Measurements from ENCODE around the gene TXNDC11.

Gene TXNDC11

DNA sequence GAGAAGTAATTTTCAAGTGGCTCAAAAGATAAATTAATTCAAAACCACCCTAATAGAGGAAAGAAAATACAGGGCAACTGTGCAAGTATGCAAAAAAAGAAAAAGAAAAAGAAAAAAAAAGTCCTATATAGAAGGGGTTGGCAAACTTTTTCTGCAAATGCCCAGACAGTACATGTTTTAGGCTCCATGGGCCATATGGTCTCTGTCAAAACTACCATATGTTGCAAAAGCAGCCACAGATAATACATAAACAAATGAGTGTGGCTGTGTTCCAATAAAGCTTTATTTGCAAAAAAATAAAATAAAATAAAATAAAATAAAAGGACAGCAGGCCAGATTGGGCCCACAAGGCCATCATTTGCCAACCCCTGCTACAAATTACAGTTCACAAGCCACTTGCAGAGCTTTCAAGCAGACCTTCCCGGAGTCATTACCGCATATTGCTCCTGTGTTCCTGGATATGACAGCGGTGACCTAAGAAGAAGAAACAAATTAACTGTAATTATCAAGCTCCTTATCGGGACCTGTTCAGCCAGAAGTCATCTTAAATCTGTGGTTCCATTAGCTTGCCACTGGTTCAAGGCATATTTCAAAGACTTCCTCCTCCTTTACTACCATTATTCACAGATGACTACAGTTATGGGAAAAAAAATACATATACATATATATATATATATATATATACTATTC, 38.5 kb upstream of the TXNDC11 start:
- TF ChIP-seq PAX5 (IDR thresholded peaks at IDR 0.05; ENCODE audit: insufficient read depth, low read length, severe bottlenecking) (no peak), POLR2A (IDR thresholded peaks at IDR 0.05; ENCODE audit: low read depth, low read length) (no peak), SPI1 (IDR thresholded peaks at IDR 0.05; ENCODE audit: low read depth, low read length) (no peak), TAF1 (IDR thresholded peaks at IDR 0.05; ENCODE audit: low read depth, low read length) (no peak), POLR2AphosphoS5 (IDR thresholded peaks at IDR 0.05; ENCODE audit: low read depth, low read length) (no peak), POU2F2 (IDR thresholded peaks at IDR 0.05; ENCODE audit: low read depth, low read length) (no peak)
- FAIRE-seq (no peak), DNase-seq (ENCODE audit: insufficient read length, low spot score) (no peak)

DNA sequence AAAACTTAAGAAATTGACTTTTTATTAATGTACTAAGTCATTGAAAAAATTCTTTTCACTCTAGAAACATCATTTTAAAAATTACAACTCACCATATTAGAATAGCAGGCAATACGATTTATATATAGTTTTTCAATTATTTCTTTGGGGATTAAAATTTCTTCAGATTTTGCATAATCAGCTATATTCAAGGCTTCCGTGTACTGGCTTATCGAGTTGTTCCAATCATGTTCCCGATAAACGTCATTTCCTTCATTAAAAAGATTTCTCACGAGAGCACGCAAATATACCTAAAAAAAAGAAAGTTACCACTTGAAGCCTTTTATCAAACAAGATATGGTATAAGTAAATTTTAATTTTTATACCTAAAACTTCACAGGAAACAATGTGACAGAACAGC, 36.4 kb upstream of the TXNDC11 start:
- TF ChIP-seq PAX5 (IDR thresholded peaks at IDR 0.05; ENCODE audit: insufficient read depth, low read length, severe bottlenecking) (no peak), POLR2AphosphoS5 (IDR thresholded peaks at IDR 0.05; ENCODE audit: low read depth, low read length) (no peak), POU2F2 (IDR thresholded peaks at IDR 0.05; ENCODE audit: low read depth, low read length) (no peak), SPI1 (IDR thresholded peaks at IDR 0.05; ENCODE audit: low read depth, low read length) (no peak), TAF1 (IDR thresholded peaks at IDR 0.05; ENCODE audit: low read depth, low read length) (no peak), POLR2A (IDR thresholded peaks at IDR 0.05; ENCODE audit: low read depth, low read length) (no peak)
- no peak for DNase-seq (ENCODE audit: insufficient read length, low spot score)
- no peak for FAIRE-seq

DNA sequence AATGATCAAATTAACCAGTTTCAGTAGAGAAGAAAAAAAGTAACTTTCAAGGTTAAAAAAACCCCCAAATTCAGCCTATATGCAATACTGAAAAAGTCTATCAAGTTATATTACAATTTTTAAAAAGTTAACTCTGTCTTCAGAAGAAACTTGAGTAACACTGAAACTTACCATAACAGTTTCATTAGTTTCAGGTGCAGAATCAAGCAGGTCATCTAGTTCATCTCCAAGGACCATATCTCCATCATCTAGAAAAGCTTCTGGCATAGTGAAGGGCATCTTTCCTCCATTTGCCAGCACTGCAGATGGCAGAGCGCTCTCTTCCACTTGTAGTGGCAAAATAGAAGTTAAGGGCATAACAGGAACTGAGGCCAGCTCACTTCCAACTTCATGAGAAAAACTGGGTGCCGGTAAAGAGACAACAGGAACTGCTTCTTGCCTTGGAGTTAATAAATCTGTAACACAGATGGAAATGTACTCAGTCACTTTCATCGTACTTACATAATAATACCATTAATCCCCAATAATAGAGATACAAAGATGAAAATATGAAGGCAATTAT, 31.5 kb upstream of the TXNDC11 start:
- FAIRE-seq (no peak), DNase-seq (ENCODE audit: insufficient read length, low spot score) (no peak)
- TF ChIP-seq TAF1 (IDR thresholded peaks at IDR 0.05; ENCODE audit: low read depth, low read length) (no peak), POLR2AphosphoS5 (IDR thresholded peaks at IDR 0.05; ENCODE audit: low read depth, low read length) (no peak), POU2F2 (IDR thresholded peaks at IDR 0.05; ENCODE audit: low read depth, low read length) (no peak), SPI1 (IDR thresholded peaks at IDR 0.05; ENCODE audit: low read depth, low read length) (peak; percentile 56; the same call in 1 of the 2 replicates), PAX5 (IDR thresholded peaks at IDR 0.05; ENCODE audit: insufficient read depth, low read length, severe bottlenecking) (no peak), POLR2A (IDR thresholded peaks at IDR 0.05; ENCODE audit: low read depth, low read length) (no peak)

DNA sequence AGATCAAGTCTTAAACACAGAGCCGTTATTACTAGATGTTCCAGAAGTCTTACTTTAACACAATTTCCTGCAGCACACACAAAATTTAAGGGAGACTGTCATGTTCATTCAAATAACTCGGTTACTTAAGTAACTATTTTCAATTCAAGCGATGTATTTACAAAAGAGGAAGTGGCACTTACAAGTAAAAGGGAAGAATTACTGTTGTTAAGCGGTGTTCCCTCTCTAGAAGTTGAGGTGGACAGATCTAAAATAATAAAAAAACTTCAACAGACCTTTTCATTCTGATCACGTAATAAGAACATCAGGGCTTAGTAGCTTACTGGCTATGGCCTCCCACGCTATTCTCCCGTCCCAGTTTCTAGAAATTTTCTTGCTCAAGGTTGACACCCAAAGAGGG, 26.2 kb upstream of the TXNDC11 start:
- FAIRE-seq, result peak; percentile 83
- DNase-seq (ENCODE audit: insufficient read length, low spot score), result no peak
- TF ChIP-seq TAF1 (IDR thresholded peaks at IDR 0.05; ENCODE audit: low read depth, low read length), result no peak
- TF ChIP-seq SPI1 (IDR thresholded peaks at IDR 0.05; ENCODE audit: low read depth, low read length), result peak; percentile 99
- TF ChIP-seq POU2F2 (IDR thresholded peaks at IDR 0.05; ENCODE audit: low read depth, low read length), result no peak
- no peak for TF ChIP-seq PAX5 (IDR thresholded peaks at IDR 0.05; ENCODE audit: insufficient read depth, low read length, severe bottlenecking)
- TF ChIP-seq POLR2A (IDR thresholded peaks at IDR 0.05; ENCODE audit: low read depth, low read length), result no peak

DNA sequence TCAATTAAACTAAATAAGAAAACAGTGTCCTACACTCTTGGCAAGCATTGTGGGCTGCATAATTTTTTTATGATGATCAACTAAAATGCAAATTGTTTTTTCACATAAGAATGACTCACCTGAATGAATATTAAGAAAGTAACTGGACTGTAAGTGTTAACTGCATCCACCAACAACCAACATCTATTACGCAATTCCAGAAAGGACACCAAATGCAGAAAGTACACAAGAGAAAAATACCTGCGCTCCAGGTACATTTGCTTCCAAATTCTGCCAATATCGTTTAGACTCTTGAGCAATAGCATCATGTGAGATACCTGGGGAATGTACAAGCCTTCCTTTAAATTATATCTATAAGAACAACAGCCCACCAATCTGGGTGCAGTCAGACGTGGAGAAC, 19.8 kb upstream of the TXNDC11 start:
- no peak for DNase-seq (ENCODE audit: insufficient read length, low spot score)
- FAIRE-seq, result no peak
- TF ChIP-seq POU2F2 (IDR thresholded peaks at IDR 0.05; ENCODE audit: low read depth, low read length), result no peak
- no peak for TF ChIP-seq TAF1 (IDR thresholded peaks at IDR 0.05; ENCODE audit: low read depth, low read length)
- no peak for TF ChIP-seq POLR2A (IDR thresholded peaks at IDR 0.05; ENCODE audit: low read depth, low read length)
- no peak for TF ChIP-seq PAX5 (IDR thresholded peaks at IDR 0.05; ENCODE audit: insufficient read depth, low read length, severe bottlenecking)
- no peak for TF ChIP-seq SPI1 (IDR thresholded peaks at IDR 0.05; ENCODE audit: low read depth, low read length)
- no peak for TF ChIP-seq POLR2AphosphoS5 (IDR thresholded peaks at IDR 0.05; ENCODE audit: low read depth, low read length)

DNA sequence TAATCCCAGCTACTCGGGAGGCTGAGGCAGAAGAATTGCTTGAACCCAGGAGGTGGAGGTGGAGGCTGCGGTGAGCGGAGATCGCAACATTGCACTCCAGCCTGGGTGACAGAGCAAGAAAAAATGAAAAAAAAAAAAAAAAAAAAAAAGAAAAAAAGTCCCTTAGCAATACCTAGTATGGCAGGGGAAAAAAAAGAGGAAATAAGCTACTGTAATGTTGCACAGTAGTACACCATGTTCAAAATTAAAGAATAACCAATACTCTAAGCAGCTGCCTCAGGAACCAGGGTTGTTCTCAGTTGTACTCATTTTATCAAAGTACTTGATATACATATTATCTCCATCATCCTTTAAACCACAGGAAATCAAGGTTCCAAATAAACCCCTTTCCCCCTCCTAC, 17.3 kb upstream of the TXNDC11 start:
- TF ChIP-seq POU2F2 (IDR thresholded peaks at IDR 0.05; ENCODE audit: low read depth, low read length), result no peak
- no peak for DNase-seq (ENCODE audit: insufficient read length, low spot score)
- no peak for FAIRE-seq

DNA sequence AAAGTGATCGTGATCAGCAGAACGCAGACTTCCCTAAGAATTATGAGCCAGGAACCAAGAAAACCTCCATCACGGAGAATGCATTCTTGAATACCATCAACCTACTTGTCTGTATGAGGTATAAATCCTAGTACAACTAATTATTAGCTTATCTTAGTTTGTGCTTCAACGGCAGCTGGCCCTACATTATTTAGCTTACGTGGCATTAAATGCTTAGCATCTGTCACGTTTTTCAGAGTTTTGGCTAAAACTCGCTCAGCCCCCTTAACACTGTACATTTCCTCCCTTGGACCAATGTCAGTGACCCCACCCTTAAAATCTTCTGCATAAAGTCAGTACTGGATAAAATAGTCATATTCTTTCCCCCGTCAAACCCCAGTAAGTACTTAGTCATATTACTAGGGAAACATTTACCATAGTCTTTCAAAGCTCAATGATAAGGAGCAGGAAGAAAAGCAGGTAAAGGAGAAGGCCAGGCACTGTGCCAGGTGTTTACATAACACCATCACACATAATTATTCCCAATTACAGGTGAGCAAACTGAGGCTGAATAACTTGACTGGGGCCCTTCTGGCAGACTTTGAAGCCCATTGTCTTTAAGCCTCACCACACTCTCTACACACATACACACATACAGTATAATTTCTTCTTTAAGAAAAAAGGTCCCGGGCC, 16.6 kb upstream of the TXNDC11 start:
- DNase-seq (ENCODE audit: insufficient read length, low spot score) (no peak), FAIRE-seq (no peak)

DNA sequence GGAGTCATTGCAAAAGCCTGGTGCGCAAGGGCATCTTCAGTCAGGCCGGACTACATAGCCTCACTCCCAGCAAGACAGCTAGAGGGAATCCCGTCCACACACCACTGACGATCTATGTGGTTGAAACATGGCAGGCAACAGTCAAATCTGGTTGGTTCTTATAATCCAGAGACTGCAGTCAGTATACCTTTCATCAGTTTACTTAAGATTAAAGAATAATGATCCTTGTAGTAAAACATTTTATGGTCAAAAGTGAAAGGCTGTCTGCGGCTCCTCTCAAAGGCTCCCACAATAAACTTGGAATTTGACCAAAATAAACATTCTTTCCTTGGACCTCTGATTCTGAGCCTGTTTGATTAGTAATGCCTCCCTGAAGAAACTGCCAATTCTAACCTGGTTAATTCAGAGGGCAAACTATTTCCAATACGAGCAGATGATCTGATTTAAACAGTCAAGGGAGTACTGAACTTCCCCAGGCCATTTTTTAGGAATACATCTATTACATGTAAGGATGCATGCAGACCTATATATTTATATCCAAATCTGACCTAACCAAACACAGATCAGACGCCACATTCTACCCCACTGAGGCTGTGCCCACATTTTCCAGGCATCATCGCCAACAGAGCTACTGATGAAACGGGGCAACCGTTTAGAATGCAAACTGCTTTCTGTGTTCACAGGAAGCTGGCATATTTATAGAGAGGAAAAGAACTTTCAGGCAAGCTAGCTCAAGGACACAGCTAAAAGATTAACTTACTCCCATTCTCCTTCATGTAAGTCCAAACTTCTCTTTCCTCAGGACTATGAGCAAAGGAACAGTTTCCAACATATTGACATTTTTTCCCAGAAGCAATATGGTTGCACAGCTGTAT, 15.3 kb upstream of the TXNDC11 start:
- FAIRE-seq, result no peak
- TF ChIP-seq SPI1 (IDR thresholded peaks at IDR 0.05; ENCODE audit: low read depth, low read length), result no peak
- no peak for TF ChIP-seq POLR2A (IDR thresholded peaks at IDR 0.05; ENCODE audit: low read depth, low read length)

More for the DNA sequence above, 16.6 kb upstream of the TXNDC11 start:
- no peak for TF ChIP-seq POU2F2 (IDR thresholded peaks at IDR 0.05; ENCODE audit: low read depth, low read length)
- TF ChIP-seq TAF1 (IDR thresholded peaks at IDR 0.05; ENCODE audit: low read depth, low read length), result no peak
- no peak for TF ChIP-seq PAX5 (IDR thresholded peaks at IDR 0.05; ENCODE audit: insufficient read depth, low read length, severe bottlenecking)
- TF ChIP-seq POLR2A (IDR thresholded peaks at IDR 0.05; ENCODE audit: low read depth, low read length), result no peak
- TF ChIP-seq POLR2AphosphoS5 (IDR thresholded peaks at IDR 0.05; ENCODE audit: low read depth, low read length), result no peak
- no peak for TF ChIP-seq SPI1 (IDR thresholded peaks at IDR 0.05; ENCODE audit: low read depth, low read length)

DNA sequence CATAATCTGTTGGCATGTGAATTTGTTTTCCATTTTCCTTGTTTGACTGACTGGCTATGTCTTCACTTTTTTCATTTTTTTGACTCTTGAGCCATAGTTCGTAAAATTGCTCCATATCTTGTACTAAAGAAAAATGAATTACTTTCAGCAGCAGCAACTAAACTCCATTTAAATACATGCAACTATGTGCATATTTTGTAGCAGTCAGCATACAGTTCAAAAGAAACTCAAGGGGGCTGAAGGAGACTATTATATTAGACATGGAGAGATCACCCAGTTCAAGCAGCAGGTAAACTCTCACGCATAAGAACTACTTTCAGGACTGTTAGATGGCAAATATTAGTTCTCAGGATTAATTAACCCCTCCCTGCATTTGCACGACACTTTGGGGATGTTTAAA, 13.6 kb upstream of the TXNDC11 start:
- DNase-seq (ENCODE audit: insufficient read length, low spot score) (no peak), FAIRE-seq (no peak)
- no peak for TF ChIP-seq POLR2AphosphoS5 (IDR thresholded peaks at IDR 0.05; ENCODE audit: low read depth, low read length)
- no peak for TF ChIP-seq PAX5 (IDR thresholded peaks at IDR 0.05; ENCODE audit: insufficient read depth, low read length, severe bottlenecking)
- no peak for TF ChIP-seq TAF1 (IDR thresholded peaks at IDR 0.05; ENCODE audit: low read depth, low read length)
- no peak for TF ChIP-seq POU2F2 (IDR thresholded peaks at IDR 0.05; ENCODE audit: low read depth, low read length)
- TF ChIP-seq SPI1 (IDR thresholded peaks at IDR 0.05; ENCODE audit: low read depth, low read length), result no peak
- no peak for TF ChIP-seq POLR2A (IDR thresholded peaks at IDR 0.05; ENCODE audit: low read depth, low read length)

More for the DNA sequence above, 15.3 kb upstream of the TXNDC11 start:
- no peak for DNase-seq (ENCODE audit: insufficient read length, low spot score)

All from GM12891 (cell line).